NCI-H1694 treated with DMSO at 0.1 percent for 48 hours (cell line): Measurements from ENCODE around the gene MMP24OS.

Experiments used
- DNase-seq: peaks from one replicate; lab custom pipeline; 2025; lab: John Stamatoyannopoulos, UW

MMP24OS gene

DNA sequence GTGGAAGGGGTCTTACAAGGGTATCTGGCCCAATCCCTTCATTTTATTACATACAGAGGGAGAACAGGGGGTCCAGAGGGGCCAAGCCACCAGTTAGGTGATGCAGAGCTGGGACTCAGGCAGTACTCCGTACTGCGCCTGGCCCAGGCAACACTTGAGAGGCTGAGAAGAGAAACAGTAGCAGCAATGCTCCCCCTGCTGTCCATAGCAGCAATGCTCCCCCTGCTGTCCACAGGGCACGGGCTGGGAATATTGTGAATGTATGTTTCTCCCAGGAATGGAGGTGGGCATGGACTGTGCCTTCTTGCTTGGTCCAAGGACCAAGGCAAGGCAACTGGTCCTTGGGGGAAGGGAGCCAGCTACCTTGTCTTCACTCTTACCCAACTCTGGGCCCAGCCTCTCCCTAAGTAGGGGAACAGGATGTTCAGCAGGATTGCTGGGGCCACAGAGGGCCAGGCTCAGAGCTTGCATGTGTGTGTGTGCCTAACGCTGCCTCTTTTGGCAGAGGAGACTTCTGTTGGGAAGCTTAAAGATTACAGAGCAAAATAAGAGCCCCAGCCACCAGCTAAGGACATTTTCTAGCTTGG lies 29.1 kb upstream of the MMP24OS start:
- peak; percentile 60 for DNase-seq

- DNase-seq: no peak
Measured at GRCh38 chr20:35305682-35306556, 28.0 kb upstream of the MMP24OS start.

- DNase-seq: no peak
Measured at GRCh38 chr20:35304956-35305355, 27.0 kb upstream of the MMP24OS start.

- DNase-seq: peak; percentile 72
Measured at GRCh38 chr20:35303735-35304491, 26.0 kb upstream of the MMP24OS start.

- DNase-seq: no peak
Measured at GRCh38 chr20:35303382-35303734, 25.4 kb upstream of the MMP24OS start.

DNA sequence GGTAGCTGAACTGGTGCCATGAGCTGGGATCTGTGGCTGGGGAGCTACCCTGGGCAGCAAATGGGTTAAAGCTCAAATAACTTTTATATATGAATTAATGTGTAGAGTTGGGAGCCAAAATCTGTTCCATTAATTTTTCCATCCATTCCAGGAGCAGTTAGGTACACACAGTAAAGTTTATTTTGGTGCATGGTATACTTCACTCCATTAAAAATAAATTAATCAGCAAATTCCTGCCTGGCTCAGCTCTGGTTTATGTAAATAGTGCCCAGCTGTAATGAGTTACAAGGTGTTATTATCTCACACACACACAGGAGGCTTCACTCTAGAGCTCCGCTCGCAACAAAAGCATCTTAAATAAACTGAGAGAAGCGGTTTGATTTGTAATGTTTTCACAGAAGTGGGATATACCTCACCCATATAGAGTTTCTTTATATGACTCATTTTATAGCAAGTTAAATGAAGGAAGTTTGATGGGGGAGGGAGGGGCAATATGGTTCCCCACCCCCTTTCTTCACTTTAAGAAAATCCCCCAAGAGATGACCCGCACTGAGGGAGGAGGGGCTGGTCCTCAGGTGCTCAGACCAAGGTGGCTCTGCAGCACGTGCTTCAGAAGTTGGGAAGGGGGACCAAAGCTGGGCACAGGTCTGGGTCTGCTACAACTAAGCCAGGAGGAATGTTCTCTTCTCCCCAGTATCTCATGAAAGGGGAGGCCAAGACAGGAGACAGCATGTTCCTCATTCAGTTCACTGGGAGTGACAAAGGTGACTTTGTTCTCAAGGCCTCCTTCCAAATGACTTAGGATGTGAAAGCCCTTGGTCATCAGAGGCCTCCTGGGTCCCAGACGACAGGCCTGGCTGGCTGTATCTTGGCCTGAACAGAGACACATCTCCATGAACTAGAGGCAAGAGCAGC lies 24.8 kb upstream of the MMP24OS start:
- no peak for DNase-seq

- DNase-seq: no peak
Measured at GRCh38 chr20:35301426-35301825, 23.5 kb upstream of the MMP24OS start.

DNA sequence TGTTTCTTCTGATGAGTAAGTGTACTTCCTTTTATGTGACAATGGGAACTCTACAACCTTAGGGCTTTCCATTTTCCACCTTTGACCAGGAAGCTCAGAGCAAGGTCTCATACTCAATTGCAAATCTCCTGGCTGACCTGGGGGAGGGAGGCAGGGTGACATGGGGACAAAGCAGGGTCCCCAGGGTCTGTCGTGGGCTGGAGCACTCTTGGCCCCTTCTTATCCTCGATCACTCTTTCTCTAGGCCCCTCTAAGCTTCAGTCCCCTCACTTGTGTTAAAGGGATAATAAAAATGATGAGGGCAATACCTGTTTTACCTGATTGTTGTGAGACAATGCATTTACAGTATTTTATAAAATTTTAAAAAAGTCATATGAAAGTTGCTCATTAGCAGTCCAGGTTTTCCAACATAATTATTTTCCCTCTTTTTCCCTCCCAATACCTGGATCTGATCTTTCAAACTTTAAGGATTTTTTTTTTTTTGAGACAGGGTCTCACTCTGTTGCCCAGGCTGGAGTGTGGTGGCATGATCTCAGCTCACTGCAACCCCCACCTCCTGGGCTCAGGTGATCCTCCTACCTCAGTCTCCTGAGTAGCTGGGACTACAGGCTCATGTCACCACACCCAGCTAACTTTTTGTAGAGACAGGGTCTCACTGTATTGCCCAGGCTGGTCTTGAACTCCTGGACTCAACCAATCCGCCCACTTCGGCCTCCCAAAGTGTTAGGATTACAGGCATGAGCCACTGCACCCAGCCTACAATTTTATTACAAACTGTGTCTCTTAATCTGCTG lies 22.7 kb upstream of the MMP24OS start:
- DNase-seq: no peak

GRCh38 chr20:35299780-35300179 lies 21.9 kb upstream of the MMP24OS start:
- no peak for DNase-seq

DNA sequence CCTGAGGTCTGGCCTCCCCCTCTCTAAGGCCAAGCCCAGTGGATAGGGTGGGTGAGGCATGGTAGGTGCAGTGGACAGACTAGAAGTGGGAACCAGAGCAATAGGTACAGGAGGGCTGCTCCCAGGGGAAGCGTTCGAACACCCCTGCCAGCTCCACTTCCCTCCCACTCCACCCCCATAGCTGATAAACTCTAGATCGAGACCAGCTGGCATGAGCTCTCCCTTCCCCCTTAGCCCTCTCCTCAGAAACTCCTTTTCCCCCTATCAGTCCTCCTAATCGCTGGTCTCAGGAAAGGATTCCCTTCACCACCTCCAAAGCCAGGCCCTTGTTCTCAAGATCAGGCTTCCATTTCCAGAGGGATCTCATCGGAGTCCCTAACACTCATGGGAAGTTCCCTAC lies 20.3 kb upstream of the MMP24OS start:
- DNase-seq: no peak

GRCh38 chr20:35297740-35298139 lies 19.8 kb upstream of the MMP24OS start:
- no peak for DNase-seq

DNA sequence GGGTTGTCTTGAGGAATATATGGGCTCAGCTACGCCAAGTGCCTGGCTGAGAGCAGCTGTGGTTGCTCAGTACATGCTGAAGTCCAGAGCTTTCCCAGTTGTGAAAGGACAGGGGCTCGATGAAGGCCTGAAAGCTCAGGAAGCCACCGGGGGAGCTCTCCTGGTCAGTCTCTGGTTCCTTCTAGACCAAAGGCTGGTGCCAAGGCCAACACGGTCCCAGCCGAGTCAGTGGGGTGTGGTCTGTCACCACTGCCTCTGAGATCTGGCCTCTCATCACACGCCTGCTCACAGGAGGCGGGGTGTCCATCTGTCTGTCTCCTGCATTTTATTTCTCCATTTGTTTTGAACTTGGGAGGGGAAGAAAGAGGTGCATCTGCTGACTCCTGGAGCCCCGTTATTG lies 19.2 kb upstream of the MMP24OS start:
- DNase-seq: no peak

DNA sequence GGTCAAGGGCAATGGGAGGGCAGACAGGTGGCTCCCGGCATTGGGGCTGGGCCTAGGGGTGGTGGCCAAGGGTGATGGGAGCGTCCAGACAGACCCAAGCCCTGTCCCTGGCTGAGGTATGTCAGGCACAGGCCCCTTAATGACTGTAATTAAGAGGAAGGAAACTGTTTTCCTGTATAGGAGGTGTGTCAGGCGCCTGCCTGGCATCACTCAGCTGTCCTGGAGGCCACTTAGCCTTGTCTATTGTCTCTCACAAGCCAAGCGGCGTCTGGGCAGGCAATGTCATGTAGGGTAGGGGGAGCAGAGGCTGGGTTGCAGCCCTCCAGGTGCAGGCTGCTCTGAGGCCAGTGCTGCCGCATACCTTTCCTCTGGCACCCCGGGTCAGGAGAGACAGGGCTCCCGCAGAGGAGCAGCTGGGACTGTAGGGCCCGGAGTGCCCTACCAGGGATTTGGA lies 18.2 kb upstream of the MMP24OS start:
- DNase-seq: no peak

GRCh38 chr20:35295674-35296073 lies 17.8 kb upstream of the MMP24OS start:
- DNase-seq: no peak

- no peak for DNase-seq
Measured at GRCh38 chr20:35295058-35295457, 17.1 kb upstream of the MMP24OS start.

DNA sequence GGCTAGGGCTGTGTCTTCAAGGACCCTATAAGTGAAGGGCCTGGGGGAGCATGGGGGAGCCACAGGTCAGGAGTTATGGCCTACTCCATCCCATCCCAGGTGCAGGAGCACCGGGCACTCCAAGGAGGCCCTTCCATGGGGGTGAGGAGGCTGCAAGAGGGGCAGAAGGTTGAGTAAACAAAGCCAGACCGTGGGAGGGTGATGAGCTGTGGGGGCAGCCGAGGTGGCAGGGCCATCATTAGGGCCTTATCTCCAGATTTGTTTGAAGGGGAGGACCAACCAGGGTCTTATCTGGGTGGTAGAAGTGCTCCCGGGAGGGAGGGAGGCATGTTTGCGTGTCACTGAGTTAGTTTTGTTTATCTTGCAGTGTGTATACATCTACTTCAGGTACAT lies 16.4 kb upstream of the MMP24OS start:
- DNase-seq: no peak

GRCh38 chr20:35293303-35294292 lies 15.7 kb upstream of the MMP24OS start:
- DNase-seq: no peak

GRCh38 chr20:35292504-35293285 lies 14.8 kb upstream of the MMP24OS start:
- DNase-seq: no peak
